HL-60 (cell line): ENCODE data around the gene MUC20.
"Not testable (repeated sequence)": the region's sequence is repeated elsewhere in the genome, so short reads cannot be mapped to it uniquely, and the experiment has no call there.

Source experiments
- DNase-seq, 2 experiments: peaks; one replicate each; pipeline ENCODE4 v3.0.0-alpha.2; 2010 to 2020; ENCODE audit warnings: low read depth in 1 of 2, low spot score in 1 of 2
- H3K27ac ChIP-seq: fragments of 250-450 bp; sonication (Bioruptor Pico); replicated peaks from 2 replicates; pipeline ENCODE4 v1.5.1; 2020; ENCODE audit warnings: mild to moderate bottlenecking, moderate library complexity
- H3K27me3 ChIP-seq: fragments of 250-450 bp; sonication (Bioruptor Pico); 2 replicates; pipeline ENCODE4 v1.5.1; 2021; ENCODE audit warnings: mild to moderate bottlenecking, moderate library complexity; ENCODE audit not compliant: insufficient read depth, poor library complexity, severe bottlenecking
- H3K4me3 ChIP-seq: replicated peaks from 2 replicates; pipeline ENCODE4 v1.5.1; 2011; ENCODE audit warnings: mild to moderate bottlenecking, control low read depth, low read length; ENCODE audit not compliant: insufficient read depth
- CTCF ChIP-seq: IDR thresholded peaks from one replicate; pipeline ENCODE4 v1.5.1; 2011; ENCODE audit warnings: low read length, control low read depth, inconsistent platforms; ENCODE audit not compliant: insufficient read depth
- GABPA ChIP-seq: IDR thresholded peaks from 2 replicates; pipeline ENCODE4 v1.6.1; 2012; ENCODE audit warnings: low read depth
- POLR2AphosphoS5 ChIP-seq: IDR thresholded peaks from 2 replicates; pipeline ENCODE4 v1.6.1; 2012; ENCODE audit warnings: low read depth
- REST ChIP-seq: IDR thresholded peaks from 2 replicates; pipeline ENCODE4 v1.6.1; 2012; ENCODE audit warnings: low read depth; ENCODE audit not compliant: insufficient replicate concordance
- SPI1 ChIP-seq: IDR thresholded peaks from 2 replicates; pipeline ENCODE4 v1.6.1; 2012; ENCODE audit warnings: low read depth, mild to moderate bottlenecking, borderline replicate concordance

MUC20 gene

DNA sequence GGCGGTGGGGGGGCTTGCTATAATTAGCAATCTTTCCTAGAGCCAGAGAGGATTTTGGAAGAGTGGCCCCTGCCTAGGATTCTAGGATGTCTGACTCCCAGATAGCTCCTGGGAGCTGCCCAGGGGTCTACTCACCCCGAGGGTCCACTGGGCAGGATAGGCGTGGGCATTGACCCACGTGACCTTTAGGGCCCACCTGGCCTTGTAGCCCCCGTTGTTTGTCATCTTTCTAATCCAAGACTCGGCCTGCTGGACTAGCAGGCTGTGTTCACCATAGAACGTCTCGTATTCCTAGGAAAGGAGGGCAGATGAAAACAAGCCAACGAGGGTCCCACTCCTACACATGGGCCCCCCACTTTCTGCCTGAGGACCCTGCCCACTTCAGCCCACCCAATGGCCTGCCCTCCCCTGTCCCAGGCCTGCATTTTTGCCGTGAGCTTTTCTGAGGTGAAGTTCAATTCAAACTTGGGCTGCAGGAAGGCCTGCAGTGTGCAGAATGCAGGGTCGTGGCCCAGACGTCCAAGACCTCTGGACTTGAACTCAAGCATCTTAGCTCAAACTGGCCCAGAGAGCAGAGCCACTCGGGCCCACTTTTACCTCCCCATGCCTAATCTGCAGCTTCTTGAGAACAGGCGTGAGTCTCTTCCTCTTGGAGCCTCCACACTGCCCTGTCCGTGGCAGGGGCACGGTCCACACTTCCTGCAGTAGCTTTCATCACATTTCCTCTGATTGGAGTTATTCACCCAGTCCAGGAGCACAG lies 49.5 kb downstream of the MUC20 start:
- H3K27ac ChIP-seq = no peak overlapping the region
- no peak overlapping the region for H3K4me3 ChIP-seq
- no peak for DNase-seq
- TF ChIP-seq SPI1 (no peak), POLR2AphosphoS5 (no peak), GABPA (no peak), REST (no peak), CTCF (no peak)
- H3K27me3 ChIP-seq = no peaks in the 10 kb centered on the region

DNA sequence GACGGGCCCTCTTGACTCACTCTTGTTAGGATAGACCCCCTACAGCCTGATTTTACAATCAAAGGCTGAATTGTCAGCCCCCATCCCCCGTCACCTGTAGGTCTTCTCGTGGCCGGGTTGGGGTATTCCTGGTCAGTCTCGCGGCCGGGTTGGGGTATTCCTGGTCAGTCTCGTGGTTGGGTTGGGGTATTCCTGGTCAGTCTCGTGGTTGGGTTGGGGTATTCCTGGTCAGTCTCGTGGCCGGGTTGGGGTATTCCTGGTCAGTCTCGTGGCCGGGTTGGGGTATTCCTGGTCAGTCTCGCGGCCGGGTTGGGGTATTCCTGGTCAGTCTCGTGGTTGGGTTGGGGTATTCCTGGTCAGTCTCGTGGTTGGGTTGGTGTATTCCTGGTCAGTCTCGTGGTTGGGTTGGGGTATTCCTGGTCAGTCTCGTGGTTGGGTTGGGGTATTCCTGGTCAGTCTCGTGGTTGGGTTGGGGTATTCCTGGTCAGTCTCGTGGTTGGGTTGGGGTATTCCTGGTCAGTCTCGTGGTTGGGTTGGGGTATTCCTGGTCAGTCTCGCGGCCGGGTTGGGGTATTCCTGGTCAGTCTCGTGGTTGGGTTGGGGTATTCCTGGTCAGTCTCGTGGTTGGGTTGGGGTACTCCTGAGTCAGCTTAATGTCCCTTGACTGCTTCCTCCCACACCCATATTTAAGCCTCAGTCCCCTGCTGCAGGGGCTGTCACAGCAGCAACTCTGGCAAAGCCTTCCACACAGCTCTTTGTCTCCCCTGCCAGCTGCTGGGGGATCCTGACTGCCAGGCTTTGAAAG lies 50.3 kb downstream of the MUC20 start:
- DNase-seq, H3K27me3 ChIP-seq: not testable (repeated sequence)

DNA sequence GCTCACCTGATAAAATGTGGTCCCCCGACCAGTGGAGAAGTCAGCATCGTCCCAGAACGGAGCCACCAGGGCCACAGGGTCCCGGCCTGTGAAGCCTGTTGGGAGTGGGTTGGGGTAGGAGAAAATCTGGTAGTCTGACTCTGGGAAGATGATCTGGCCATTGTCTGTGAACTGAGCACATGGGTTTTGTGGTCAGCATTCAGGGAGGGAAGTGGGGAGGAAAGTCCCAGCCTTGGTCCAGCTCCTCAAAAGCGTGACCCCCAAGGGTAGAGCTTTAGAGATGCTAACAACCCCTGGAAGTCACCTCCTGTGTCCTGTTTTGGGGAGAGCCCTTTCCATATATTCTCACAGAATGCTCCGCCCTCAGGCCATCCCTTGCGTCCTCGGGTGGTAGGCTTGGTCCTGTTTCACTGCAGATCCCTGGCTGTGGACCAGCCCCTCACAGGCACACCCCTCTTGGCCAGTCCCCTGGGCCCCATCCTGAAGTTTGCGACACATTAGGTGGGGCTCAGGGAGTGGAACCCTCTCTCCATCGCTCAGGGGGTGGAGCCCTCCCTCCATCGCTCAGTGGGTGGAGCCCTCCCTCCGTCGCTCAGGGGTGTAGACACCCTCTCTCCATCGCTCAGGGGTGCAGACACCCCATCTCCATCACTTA lies 51.0 kb downstream of the MUC20 start:
- DNase-seq = no peak
- Histone ChIP-seq H3K27ac (no peak overlapping the region), H3K4me3 (no peak overlapping the region), H3K27me3 (no peaks in the 10 kb centered on the region)
- TF ChIP-seq REST = no peak
- TF ChIP-seq SPI1 = no peak
- no peak for TF ChIP-seq GABPA
- TF ChIP-seq CTCF = no peak
- no peak for TF ChIP-seq POLR2AphosphoS5

More for the DNA sequence above, 50.3 kb downstream of the MUC20 start:
- not testable (repeated sequence) for H3K4me3 ChIP-seq, H3K27ac ChIP-seq

- Histone ChIP-seq H3K27me3 (no peaks in the 10 kb centered on the region), H3K27ac (no peak overlapping the region), H3K4me3 (no peak overlapping the region)
- TF ChIP-seq POLR2AphosphoS5 (no peak), CTCF (no peak), GABPA (no peak), REST (no peak), SPI1 (no peak)
- DNase-seq = no peak
These were observed 53.3 kb downstream of the MUC20 start for GRCh38 chr3:195773956-195774537.
